ENCODE measurements around the gene ABCB4.
"Not testable (repeated sequence)": the region's sequence is repeated elsewhere in the genome, so short reads cannot be mapped to it uniquely, and the experiment has no call there.

The ABCB4 gene

DNA sequence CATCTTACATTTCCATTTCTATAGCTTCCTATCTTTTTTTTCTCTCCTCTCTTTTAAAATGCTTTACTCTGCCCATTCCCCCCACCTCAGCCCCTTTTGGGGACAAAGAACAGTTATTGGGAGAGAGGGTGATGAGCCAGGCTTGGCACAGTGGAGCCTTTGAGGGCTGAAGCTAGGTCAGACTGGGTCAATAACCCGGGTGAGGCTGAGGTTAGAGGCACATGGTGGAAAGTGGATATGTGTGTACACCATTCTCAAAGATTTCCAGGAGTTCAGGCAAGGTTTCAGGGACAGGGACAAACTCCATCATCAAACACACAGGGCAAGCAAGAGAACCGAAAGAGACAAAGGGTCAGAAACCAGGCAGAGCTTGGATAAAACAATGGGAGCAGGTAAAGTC, 11.5 kb downstream of the ABCB4 start:
- Histone ChIP-seq H3K4me1 (no peaks in the 10 kb centered on the region), H3K9me3 (no peaks in the 10 kb centered on the region), H3K27me3 (peaks cover 3% of the 10 kb centered on the region), H3K36me3 (no peaks in the 10 kb centered on the region), H3K4me3 (ENCODE audit: low read depth, low read length) (no peak overlapping the region)
- TF ChIP-seq, protein P1, sequence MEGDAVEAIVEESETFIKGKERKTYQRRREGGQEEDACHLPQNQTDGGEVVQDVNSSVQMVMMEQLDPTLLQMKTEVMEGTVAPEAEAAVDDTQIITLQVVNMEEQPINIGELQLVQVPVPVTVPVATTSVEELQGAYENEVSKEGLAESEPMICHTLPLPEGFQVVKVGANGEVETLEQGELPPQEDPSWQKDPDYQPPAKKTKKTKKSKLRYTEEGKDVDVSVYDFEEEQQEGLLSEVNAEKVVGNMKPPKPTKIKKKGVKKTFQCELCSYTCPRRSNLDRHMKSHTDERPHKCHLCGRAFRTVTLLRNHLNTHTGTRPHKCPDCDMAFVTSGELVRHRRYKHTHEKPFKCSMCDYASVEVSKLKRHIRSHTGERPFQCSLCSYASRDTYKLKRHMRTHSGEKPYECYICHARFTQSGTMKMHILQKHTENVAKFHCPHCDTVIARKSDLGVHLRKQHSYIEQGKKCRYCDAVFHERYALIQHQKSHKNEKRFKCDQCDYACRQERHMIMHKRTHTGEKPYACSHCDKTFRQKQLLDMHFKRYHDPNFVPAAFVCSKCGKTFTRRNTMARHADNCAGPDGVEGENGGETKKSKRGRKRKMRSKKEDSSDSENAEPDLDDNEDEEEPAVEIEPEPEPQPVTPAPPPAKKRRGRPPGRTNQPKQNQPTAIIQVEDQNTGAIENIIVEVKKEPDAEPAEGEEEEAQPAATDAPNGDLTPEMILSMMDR (IDR thresholded peaks at IDR 0.05; ENCODE audit: low read depth, low read length) = no peak
- DNase-seq = no peak

DNA sequence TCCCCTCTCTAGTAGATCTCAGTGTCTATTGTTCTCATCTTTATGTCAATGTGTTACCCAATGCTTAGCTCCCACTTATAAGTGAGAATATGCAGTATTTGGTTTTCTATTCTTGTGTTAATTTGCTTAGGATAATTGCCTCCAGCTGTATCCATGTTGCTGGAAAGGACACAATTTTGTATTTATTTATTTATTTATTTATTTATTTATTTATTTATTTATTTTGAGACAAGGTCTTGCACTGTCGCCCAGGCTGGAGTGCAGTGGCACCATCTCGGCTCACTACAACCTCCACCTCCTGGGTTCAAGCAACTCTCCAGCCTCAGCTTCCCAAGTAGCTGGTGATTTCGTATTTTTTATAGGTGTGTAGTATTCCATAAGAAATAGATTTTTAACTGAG, 15.0 kb downstream of the ABCB4 start:
- not testable (repeated sequence) for H3K36me3 ChIP-seq

DNA sequence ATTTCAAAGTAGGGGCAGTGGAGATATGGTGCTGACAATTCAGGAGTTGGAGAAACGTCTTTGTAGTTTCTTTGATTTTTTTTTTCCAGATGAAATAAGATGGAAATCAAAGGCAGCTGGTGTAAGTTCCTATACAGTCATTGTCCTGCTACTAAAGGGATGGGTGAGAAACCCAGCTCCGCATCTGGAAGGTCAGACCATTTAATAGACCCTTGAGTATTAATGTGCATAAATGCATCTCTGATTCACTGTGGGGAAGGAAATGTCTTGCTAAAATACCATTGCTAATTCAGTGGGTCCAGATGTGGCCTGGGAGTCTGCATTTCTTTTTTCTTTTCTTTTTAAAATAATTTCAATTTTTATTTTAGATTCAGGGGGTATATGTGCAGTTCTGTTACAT, 15.5 kb downstream of the ABCB4 start:
- Histone ChIP-seq H3K4me3 (ENCODE audit: low read depth, low read length) (no peak overlapping the region), H3K9me3 (no peaks in the 10 kb centered on the region), H3K27me3 (no peaks in the 10 kb centered on the region; the same call in none of the 2 replicates), H3K36me3 (no peaks in the 10 kb centered on the region), H3K4me1 (no peaks in the 10 kb centered on the region)
- TF ChIP-seq, protein P1 (IDR thresholded peaks at IDR 0.05; ENCODE audit: low read depth, low read length) = no peak
- no peak for DNase-seq

More for the DNA sequence above, 15.0 kb downstream of the ABCB4 start:
- H3K4me1 ChIP-seq; H3K9me3 ChIP-seq; H3K4me3 ChIP-seq (ENCODE audit: low read depth, low read length); DNase-seq; H3K27me3 ChIP-seq: not testable (repeated sequence)

GRCh38 chr7:87458148-87458547, 17.3 kb downstream of the ABCB4 start:
- TF ChIP-seq, protein P1 (IDR thresholded peaks at IDR 0.05; ENCODE audit: low read depth, low read length) = no peak
- Histone ChIP-seq H3K36me3 (no peaks in the 10 kb centered on the region), H3K27me3 (no peaks in the 10 kb centered on the region; the same call in 1 of the 2 replicates), H3K9me3 (no peaks in the 10 kb centered on the region), H3K4me1 (no peaks in the 10 kb centered on the region), H3K4me3 (ENCODE audit: low read depth, low read length) (no peak overlapping the region)
- DNase-seq = no peak

GRCh38 chr7:87456247-87456646, 19.2 kb downstream of the ABCB4 start:
- H3K4me1 ChIP-seq = no peaks in the 10 kb centered on the region
- no peaks in the 10 kb centered on the region for H3K36me3 ChIP-seq
- no peaks in the 10 kb centered on the region for H3K9me3 ChIP-seq
- DNase-seq = no peak
- H3K27me3 ChIP-seq = no peaks in the 10 kb centered on the region; the same call in 1 of the 2 replicates
- no peak overlapping the region for H3K4me3 ChIP-seq (ENCODE audit: low read depth, low read length)
- TF ChIP-seq, protein P1 (IDR thresholded peaks at IDR 0.05; ENCODE audit: low read depth, low read length) = no peak

GRCh38 chr7:87452279-87452678, 23.2 kb downstream of the ABCB4 start:
- H3K9me3 ChIP-seq = no peaks in the 10 kb centered on the region
- no peaks in the 10 kb centered on the region for H3K4me1 ChIP-seq
- no peak overlapping the region for H3K4me3 ChIP-seq (ENCODE audit: low read depth, low read length)
- no peaks in the 10 kb centered on the region; the same call in 1 of the 2 replicates for H3K27me3 ChIP-seq
- TF ChIP-seq, protein P1 (IDR thresholded peaks at IDR 0.05; ENCODE audit: low read depth, low read length) = 0 out of 2 replicates have a peak, but pooled peaks have one; percentile 11
- H3K36me3 ChIP-seq = no peaks in the 10 kb centered on the region
- DNase-seq = no peak

DNA sequence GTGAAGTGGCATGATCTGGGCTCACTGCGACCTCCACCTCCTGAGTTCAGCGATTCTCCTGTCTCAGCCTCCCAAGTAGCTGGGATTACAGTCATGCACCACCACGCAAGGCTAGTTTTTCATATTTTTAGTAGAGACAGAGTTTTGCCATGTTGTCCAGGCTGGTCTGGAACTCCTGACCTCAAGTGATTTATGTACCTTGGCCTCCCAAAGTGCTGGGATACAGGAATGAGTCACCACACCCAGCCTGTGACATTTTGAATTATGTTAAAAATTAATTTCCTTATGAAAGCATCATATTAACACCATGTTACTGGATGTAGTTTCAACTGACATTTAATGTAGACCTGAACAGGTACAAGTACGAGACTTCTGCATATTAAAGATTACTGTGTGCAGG, 24.3 kb downstream of the ABCB4 start:
- Histone ChIP-seq H3K27me3 (no peaks in the 10 kb centered on the region), H3K9me3 (no peaks in the 10 kb centered on the region), H3K4me1 (no peaks in the 10 kb centered on the region), H3K36me3 (no peaks in the 10 kb centered on the region), H3K4me3 (ENCODE audit: low read depth, low read length) (no peak overlapping the region)
- TF ChIP-seq, protein P1 (IDR thresholded peaks at IDR 0.05; ENCODE audit: low read depth, low read length) = no peak
- DNase-seq = no peak
